ENCODE data around the gene PHF21B. TPM values are rescaled to one million over a fixed set of nuclear protein-coding genes. Genes with fewer than 3 reads are reported as not detected.

The PHF21B gene
- total and polyA plus RNA-seq, 2 donors (not counting 3 experiments of a cell fraction or from before 2014, with no cell fraction given) = not detected

- no peaks in the 10 kb centered on the region for H3K9me3 ChIP-seq (replicated peaks; ENCODE audit: control insufficient read depth, insufficient read depth, low read length)
- DNase-seq (ENCODE audit: low read depth, low spot score) = no peak
- no peak overlapping the region for H3K27ac ChIP-seq (ENCODE audit: insufficient read depth, low read depth, low read length)
- CTCF ChIA-PET = no interaction called here
- no peak for FAIRE-seq
- H3K79me2 ChIP-seq (ENCODE audit: control insufficient read depth, insufficient read depth, low read length) = no peaks in the 10 kb centered on the region
- H3K9ac ChIP-seq (replicated peaks; ENCODE audit: extremely low read depth, insufficient read depth, low read length) = no peak overlapping the region
- H3K4me2 ChIP-seq (ENCODE audit: insufficient read depth, low read length) = no peak overlapping the region
- intact Hi-C loops (cut with micrococcal nuclease) = no loop called here
- dilution Hi-C loops (cut with MboI; ENCODE audit: extremely low pct_ligation_motif_present, low sequenced_read_pairs) = no loop called here
- no peaks in the 10 kb centered on the region for H3K36me3 ChIP-seq (ENCODE audit: control insufficient read depth in 2 of 2, extremely low read depth in 1 of 2, insufficient read depth in 2 of 2, low read length in 2 of 2)
- BruUV-seq (replicated peaks) = no TSS peak
- no peaks in the 10 kb centered on the region for H3K9me1 ChIP-seq (replicated peaks; ENCODE audit: control insufficient read depth, extremely low read depth, insufficient read depth, low read length)
- no peaks in the 10 kb centered on the region for H4K20me1 ChIP-seq (replicated peaks; ENCODE audit: control insufficient read depth, extremely low read depth, insufficient read depth, low read length)
- no peak overlapping the region for H3K4me3 ChIP-seq (replicated peaks in 1 of 3; ENCODE audit: insufficient read depth in 1 of 3, low read depth in 1 of 3, low read length in 3 of 3)
- H3K27me3 ChIP-seq (ENCODE audit: control insufficient read depth in 2 of 2, insufficient read depth in 2 of 2, low read length in 2 of 2) = no peaks in the 10 kb centered on the region
- POLR2A ChIA-PET = no interaction called here
- no peak overlapping the region for H2AFZ ChIP-seq (ENCODE audit: low read depth, low read length)
- H3K4me1 ChIP-seq (ENCODE audit: control insufficient read depth, extremely low read depth, insufficient read depth, low read length) = no peaks in the 10 kb centered on the region
- TF ChIP-seq JUN (IDR thresholded peaks at IDR 0.05; ENCODE audit: borderline replicate concordance, insufficient read depth, insufficient read length, low read depth) (no peak), MYC (IDR thresholded peaks at IDR 0.05; ENCODE audit: low read depth, low read length) (no peak), GATA2 (IDR thresholded peaks at IDR 0.05; ENCODE audit: insufficient read depth, insufficient read length, low read depth, low read length) (no peak), POLR2A (IDR thresholded peaks at IDR 0.05; ENCODE audit: low read depth, low read length) (no peak), CTCF (IDR thresholded peaks at IDR 0.05; ENCODE audit: extremely low read depth in 1 of 2, insufficient read depth in 1 of 2, low read depth in 1 of 2, low read length in 2 of 2) (no peak), EZH2 (IDR thresholded peaks at IDR 0.05; ENCODE audit: borderline replicate concordance, low read depth, low read length, severe bottlenecking) (no peak), POLR2AphosphoS5 (IDR thresholded peaks at IDR 0.05; ENCODE audit: insufficient read depth, low read depth, low read length) (no peak), FOS (IDR thresholded peaks at IDR 0.05; ENCODE audit: borderline replicate concordance, insufficient read depth, low read length) (no peak), MAX (IDR thresholded peaks at IDR 0.05; ENCODE audit: insufficient read depth, insufficient read length) (no peak)
Observed at GRCh38 chr22:44918166-44918924, 91.5 kb downstream of the PHF21B start.
